Stimulated activated CD8-positive, alpha-beta memory T cell treated with anti-CD3 and anti-CD28 coated beads, Interleukin-7, amount 100 ng/mL, for 1 hour (primary cell): ENCODE results near the gene AMIGO1.

Source experiments
- DNase-seq, 2 donors: peaks; one replicate each; pipeline ENCODE4 v3.0.0-alpha.2; 2020; ENCODE audit warnings: low read depth in 2 of 2

AMIGO1 gene

GRCh38 chr1:109502364-109502851, 7.1 kb downstream of the AMIGO1 start:
- no peak for DNase-seq

GRCh38 chr1:109501644-109502363, 7.7 kb downstream of the AMIGO1 start:
- DNase-seq: no peak

DNA sequence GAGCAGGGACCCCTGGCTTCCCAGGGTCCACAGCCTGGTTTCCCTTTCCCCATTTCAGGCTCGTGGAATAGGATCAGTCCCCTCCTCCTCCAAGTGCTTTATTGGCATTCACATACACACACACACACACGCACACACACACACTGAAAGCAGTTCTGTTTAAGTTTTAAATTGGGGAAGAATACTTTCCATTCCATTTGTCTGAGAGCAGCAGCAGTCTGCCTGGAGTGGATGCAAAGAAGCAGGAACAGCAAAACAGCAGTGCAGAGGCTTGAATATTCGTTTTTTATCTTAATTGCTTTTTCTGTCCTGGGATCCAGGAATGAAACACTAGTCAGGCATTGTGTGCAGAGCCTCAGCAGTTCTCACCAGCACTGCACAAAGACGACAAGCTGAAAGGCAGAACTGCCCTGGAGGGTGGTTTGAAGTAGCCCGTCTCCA, 8.6 kb downstream of the AMIGO1 start:
- no peak for DNase-seq

DNA sequence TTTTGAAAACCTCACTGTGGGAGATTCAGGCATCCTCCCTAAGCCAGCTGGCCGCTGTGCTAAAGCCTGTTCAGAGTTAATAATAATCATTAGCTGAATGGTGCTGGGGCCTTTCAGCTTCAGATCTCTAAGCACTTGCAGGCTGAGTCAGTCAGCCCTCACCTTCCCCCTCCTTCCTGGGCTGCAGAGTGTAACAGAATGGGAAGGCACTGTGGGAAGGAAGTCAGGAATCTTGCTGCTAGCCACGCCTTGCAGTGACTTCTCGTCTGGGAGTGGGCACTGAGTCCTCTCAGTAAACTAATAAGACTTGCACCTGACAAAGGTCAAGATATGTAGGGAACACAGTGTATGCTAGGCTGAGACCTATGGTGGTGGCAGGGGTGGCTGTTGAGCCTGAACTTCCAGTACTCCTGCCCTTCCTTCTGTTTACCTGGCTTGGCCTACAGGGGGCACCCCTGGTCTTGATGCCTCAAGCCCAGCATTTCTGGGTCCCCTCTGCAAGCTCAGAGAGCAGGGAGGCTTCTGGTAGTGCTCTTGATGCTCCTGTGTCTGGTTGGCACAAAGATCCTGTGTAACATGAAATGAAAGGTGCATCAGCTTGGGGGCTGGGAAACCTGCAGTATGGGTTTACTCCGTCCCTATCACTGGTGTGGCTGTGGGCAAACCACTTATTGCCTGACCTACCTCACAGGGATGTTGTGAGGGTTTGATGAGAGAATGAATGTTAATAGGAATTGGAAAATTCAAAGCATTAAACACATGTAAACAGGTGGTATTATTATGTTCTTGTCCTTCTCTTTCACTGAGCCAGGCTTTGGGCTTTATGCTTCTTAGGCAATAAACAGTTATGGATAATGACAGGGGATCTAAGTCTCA, 9.6 kb downstream of the AMIGO1 start:
- DNase-seq: no peak

GRCh38 chr1:109499081-109499480, 10.4 kb downstream of the AMIGO1 start:
- no peak for DNase-seq

- no peak for DNase-seq
These were observed 11.2 kb downstream of the AMIGO1 start for GRCh38 chr1:109498161-109498801.

- no peak for DNase-seq
These were observed 11.9 kb downstream of the AMIGO1 start for GRCh38 chr1:109497449-109498160.

DNA sequence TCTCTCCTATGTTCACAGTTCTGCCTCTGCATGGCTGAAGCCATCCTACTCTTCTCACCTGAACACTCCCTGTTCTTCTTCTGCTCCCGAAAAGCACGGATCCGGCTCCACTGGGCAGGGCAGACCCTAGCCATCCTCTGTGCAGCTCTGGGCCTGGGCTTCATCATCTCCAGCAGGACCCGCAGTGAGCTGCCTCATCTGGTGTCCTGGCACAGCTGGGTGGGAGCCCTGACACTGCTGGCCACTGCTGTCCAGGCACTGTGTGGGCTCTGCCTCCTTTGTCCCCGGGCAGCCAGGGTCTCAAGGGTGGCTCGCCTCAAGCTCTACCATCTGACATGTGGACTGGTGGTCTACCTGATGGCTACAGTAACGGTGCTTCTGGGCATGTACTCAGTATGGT, 13.8 kb downstream of the AMIGO1 start:
- DNase-seq: no peak

DNA sequence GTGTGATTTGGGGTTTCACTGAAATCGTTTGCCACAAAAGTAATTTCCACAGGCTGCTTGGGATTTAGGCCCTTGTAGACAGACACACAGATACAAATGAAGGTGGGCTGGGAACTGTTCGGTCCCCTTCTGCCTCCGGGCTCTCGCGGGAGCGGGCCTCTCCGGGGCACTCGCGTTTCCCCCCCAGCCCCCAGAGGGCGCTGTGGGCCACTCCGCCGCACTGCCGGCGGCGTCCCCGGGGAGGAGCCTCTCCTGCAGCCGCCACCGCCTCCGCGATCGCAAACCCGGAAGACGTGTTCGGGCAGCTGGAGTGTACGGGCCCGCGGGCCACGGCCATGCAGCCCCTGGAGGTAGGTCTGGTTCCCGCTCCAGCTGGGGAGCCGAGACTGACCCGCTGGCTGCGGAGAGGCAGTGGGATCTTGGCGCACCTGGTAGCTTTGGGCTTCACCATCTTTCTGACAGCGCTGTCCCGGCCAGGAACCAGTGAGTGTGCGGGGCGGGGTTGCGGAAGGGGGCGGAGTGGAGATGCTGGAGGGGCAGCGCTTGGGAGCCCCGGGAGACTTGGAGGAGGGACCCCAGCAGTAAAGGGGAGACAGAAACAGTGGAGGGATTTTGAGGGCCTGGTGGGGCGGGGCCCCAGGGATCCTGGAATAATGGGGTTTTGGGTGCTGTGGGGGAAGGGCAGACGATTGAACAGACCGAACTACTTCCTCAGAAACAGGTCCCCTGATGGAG, 15.6 kb downstream of the AMIGO1 start, which contains the start of gene CYB561D1:
Gene CYB561D1, plus strand, starts transcription at position 290 of the 735 bp plus-strand sequence. Its CDS starts 46 bp downstream, at position 336.
- peak; percentile 71 to 77 for DNase-seq

GRCh38 chr1:109493227-109493626, 16.3 kb downstream of the AMIGO1 start:
- DNase-seq: no peak

GRCh38 chr1:109492779-109493178, 16.7 kb downstream of the AMIGO1 start:
- no peak for DNase-seq

DNA sequence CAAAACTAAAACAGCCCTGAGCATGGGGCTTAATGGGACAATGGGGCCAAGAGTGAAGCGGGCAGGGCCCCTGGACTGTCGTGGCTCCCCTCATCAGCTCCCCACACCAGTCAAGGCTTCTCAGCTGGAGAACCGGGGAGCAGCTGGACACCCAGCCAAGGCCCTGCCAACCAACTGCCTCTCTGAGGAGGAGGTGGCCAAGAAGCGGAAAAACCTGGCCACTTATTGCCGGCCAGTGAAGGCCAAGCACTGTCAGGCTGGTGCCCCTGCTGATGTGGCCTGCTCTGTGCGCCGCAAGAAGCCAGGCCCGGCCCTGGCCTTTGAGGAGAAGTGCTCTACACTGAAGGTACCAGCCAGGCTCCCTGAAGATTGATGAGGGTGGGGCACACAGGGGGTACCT, 18.2 kb downstream of the AMIGO1 start:
- DNase-seq: no peak

- DNase-seq: no peak
These were observed 18.6 kb downstream of the AMIGO1 start for GRCh38 chr1:109490934-109491302.

DNA sequence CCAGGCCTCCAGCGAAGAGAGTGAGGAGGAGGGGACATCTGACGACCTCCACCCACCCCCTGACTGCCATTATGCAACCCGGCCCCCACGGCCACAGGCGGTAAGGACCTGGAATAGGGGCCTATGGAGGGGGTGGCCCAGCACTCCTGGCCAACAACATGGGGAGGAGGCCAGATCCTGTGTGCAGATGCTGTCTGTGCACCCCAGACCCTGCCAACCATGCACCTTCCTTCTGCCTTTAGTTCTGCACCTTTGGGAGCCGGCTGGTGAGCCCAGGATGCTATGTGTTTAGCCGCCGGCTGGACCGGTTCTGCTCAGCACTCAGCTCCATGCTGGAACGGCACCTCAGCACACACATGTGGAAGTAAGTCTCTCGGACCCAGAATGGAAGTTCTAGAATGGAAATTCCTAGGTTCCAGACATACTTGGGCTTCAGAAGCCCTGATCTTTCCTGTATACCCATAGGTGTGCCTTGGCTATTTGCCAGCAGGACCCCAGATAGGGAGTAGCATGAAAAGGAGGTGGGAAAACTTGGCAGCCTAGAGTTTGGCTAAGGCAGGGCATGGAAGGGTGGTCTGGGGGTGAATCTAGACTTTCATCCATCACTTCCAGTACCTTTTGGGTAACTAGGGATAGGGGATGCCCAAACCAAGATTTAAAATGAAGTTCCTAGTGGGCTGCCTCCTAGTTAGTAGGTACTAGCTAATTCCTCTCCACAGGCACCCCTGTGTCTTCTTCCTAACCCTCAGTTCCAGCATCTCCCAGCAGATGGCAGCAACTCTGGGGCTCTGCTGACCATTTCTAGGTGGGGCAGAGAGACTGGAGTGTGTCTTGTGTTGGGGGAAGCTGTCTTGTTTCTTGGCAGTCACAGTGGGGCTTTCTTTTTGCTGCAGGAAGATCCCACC, 19.2 kb downstream of the AMIGO1 start:
- peak; percentile 47 to 61 for DNase-seq

DNA sequence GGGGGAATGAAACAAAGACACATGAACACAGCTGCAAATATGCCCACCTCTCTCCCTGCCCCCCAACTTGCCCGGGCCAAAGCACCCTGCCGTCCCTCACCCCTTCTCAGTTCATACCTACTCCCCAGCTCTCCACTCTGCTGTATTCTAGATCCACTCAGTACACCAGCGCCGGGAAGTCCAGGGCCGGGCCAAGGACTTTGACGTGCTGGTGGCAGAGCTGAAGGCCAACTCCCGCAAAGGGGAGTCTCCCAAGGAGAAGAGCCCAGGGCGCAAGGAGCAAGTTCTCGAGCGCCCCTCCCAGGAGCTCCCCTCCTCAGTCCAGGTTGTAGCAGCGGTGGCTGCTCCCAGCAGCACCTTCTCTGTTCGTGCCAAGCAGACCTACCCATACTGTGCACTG, 20.8 kb downstream of the AMIGO1 start:
- no peak for DNase-seq

GRCh38 chr1:109488201-109488600, 21.3 kb downstream of the AMIGO1 start:
- DNase-seq: no peak

- DNase-seq: no peak
These were observed 22.3 kb downstream of the AMIGO1 start for GRCh38 chr1:109487261-109487660.

GRCh38 chr1:109485001-109485400, 24.5 kb downstream of the AMIGO1 start:
- DNase-seq: no peak

GRCh38 chr1:109484519-109484975, 25.0 kb downstream of the AMIGO1 start:
- no peak for DNase-seq
